Fibroblast of lung (primary cell): ENCODE results near the gene ABCC8.

Source experiments
- CTCF ChIP-seq, 2 donors: IDR thresholded peaks in 1 of 2; conservative IDR thresholded peaks in 1 of 2; 1 replicate in 1 of 2; 2 replicates in 1 of 2; pipeline ENCODE4 v1.5.1; 2011 to 2012; ENCODE audit warnings: low read length in 2 of 2, control low read depth in 1 of 2, inconsistent platforms in 1 of 2, low read depth in 1 of 2, mild to moderate bottlenecking in 1 of 2
- EZH2 ChIP-seq: IDR thresholded peaks from 2 replicates; pipeline ENCODE4 v1.5.1; 2012; ENCODE audit warnings: low read length, control low read depth, mild to moderate bottlenecking; ENCODE audit errors: missing control alignments

DNA sequence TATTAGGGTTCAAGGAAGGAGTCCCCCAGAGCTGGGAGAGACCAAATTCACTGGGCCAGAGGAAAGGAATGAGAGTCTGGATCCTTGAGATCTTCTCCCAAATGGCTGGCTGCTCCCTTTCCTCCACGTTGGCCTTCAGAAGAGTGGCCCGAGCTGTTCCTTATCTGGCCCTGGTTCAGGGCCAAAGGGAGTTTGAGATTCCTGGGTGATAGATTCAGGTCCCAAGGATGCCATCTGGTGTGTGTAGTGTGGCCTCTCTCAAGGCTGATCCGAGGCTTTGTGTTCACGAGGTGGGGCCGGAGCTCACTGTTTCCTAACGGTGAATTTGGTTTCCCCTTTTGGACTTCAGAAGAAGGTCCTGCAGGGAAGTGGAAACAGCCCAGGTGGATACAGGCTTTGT, 17.4 kb upstream of the ABCC8 start:
- TF ChIP-seq EZH2: no peak
- no peak for TF ChIP-seq CTCF (conservative IDR thresholded peaks at IDR 0.05 in 1 of 2, IDR thresholded peaks at IDR 0.05 in 1 of 2; ENCODE audit: low read depth in 1 of 2, low read length in 2 of 2)
